ENCODE data around the gene CBR1. TPM values are rescaled to one million over a fixed set of nuclear protein-coding genes. Genes with fewer than 3 reads are reported as not detected.

The CBR1 gene
- total and polyA plus RNA-seq, 9 donors = 29.7 to 80.6 (median 44.0) TPM

GRCh38 chr21:36120304-36120888 lies 50.6 kb downstream of the CBR1 start:
- WGBS, 3 donors = 69 to 79% (median 72%) methylated on average over 7 of the region's 7 CpGs
- H3K9me3 ChIP-seq = no peaks in the 10 kb centered on the region
- H3K4me1 ChIP-seq (ENCODE audit: insufficient read depth) = no peaks in the 10 kb centered on the region
- H3K27me3 ChIP-seq = no peaks in the 10 kb centered on the region
- no peak overlapping the region for H3K27ac ChIP-seq
- no peak overlapping the region for H3K4me3 ChIP-seq
- H3K36me3 ChIP-seq = no peaks in the 10 kb centered on the region
- TF ChIP-seq, protein P1, sequence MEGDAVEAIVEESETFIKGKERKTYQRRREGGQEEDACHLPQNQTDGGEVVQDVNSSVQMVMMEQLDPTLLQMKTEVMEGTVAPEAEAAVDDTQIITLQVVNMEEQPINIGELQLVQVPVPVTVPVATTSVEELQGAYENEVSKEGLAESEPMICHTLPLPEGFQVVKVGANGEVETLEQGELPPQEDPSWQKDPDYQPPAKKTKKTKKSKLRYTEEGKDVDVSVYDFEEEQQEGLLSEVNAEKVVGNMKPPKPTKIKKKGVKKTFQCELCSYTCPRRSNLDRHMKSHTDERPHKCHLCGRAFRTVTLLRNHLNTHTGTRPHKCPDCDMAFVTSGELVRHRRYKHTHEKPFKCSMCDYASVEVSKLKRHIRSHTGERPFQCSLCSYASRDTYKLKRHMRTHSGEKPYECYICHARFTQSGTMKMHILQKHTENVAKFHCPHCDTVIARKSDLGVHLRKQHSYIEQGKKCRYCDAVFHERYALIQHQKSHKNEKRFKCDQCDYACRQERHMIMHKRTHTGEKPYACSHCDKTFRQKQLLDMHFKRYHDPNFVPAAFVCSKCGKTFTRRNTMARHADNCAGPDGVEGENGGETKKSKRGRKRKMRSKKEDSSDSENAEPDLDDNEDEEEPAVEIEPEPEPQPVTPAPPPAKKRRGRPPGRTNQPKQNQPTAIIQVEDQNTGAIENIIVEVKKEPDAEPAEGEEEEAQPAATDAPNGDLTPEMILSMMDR (IDR thresholded peaks at IDR 0.05) = no peak
- no peak for TF ChIP-seq EP300 (IDR thresholded peaks at IDR 0.05)
- no peak for TF ChIP-seq POLR2A (IDR thresholded peaks at IDR 0.05)
- DNase-seq = no peak
- intact Hi-C loops (cut with DNase I) = no loop called here

Small RNAs within 50 kb of the gene (small RNA-seq; reads per million reads assigned to genes)
- gene RNU6-992P = not detected

Other genes with a start within 250 kb of the CBR1 start
- 10 to 100 TPM; 12.2 to 22.9 (median 15.6) TPM for gene SETD4, start 9.5 kb upstream of the CBR1 start, total RNA-seq
- gene SETD4, start 9.5 kb upstream of the CBR1 start, polyA plus RNA-seq = 10 to 100 TPM; 11.6 to 18.6 TPM
- 10 to 100 TPM in 3 of 7 donors, 1 to 10 TPM in 4; 3.5 to 16.9 (median 10.0) TPM for gene CBR3, start 65.1 kb downstream of the CBR1 start, total RNA-seq
- 10 to 100 TPM; 16.3 to 22.6 TPM for gene CBR3, start 65.1 kb downstream of the CBR1 start, polyA plus RNA-seq
- 10 to 100 TPM in 3 of 7 donors, 1 to 10 TPM in 4; 4.5 to 12.5 (median 9.6) TPM for gene DOP1B, start 86.8 kb downstream of the CBR1 start, total RNA-seq
- gene DOP1B, start 86.8 kb downstream of the CBR1 start, polyA plus RNA-seq = 1 to 10 TPM; 2.3 to 4.1 TPM